ENCODE measurements around the gene GIPC3.

The GIPC3 gene

GRCh38 chr19:3638208-3639193, 53.2 kb downstream of the GIPC3 start:
- H3K4me3 Mint-ChIP-seq = no peak overlapping the region
- H3K27ac Mint-ChIP-seq = no peak overlapping the region
- no peaks in the 10 kb centered on the region for H3K9me3 Mint-ChIP-seq
- no peak for TF ChIP-seq CTCF (IDR thresholded peaks at IDR 0.05; ENCODE audit: unreplicated experiment in 3 of 3)
- no peaks in the 10 kb centered on the region for H3K27me3 Mint-ChIP-seq (ENCODE audit: low read depth)
- H3K36me3 Mint-ChIP-seq (ENCODE audit: low read depth) = peaks cover 8% of the 10 kb centered on the region
- no peaks in the 10 kb centered on the region for H3K4me1 Mint-ChIP-seq

GRCh38 chr19:3639479-3639878, 54.2 kb downstream of the GIPC3 start:
- H3K27me3 Mint-ChIP-seq (ENCODE audit: low read depth) = no peaks in the 10 kb centered on the region
- peaks cover 8% of the 10 kb centered on the region for H3K36me3 Mint-ChIP-seq (ENCODE audit: low read depth)
- TF ChIP-seq CTCF (IDR thresholded peaks at IDR 0.05; ENCODE audit: unreplicated experiment in 3 of 3) = no peak
- no peak overlapping the region for H3K4me3 Mint-ChIP-seq
- H3K9me3 Mint-ChIP-seq = no peaks in the 10 kb centered on the region
- H3K27ac Mint-ChIP-seq = no peak overlapping the region
- H3K4me1 Mint-ChIP-seq = no peaks in the 10 kb centered on the region

- peaks cover 11% of the 10 kb centered on the region for H3K36me3 Mint-ChIP-seq (ENCODE audit: low read depth)
- no peaks in the 10 kb centered on the region for H3K4me1 Mint-ChIP-seq
- H3K27ac Mint-ChIP-seq = no peak overlapping the region
- H3K4me3 Mint-ChIP-seq = no peak overlapping the region
- no peak for TF ChIP-seq CTCF (IDR thresholded peaks at IDR 0.05; ENCODE audit: unreplicated experiment in 3 of 3)
- no peaks in the 10 kb centered on the region for H3K27me3 Mint-ChIP-seq (ENCODE audit: low read depth)
- H3K9me3 Mint-ChIP-seq = no peaks in the 10 kb centered on the region
Observed at GRCh38 chr19:3641515-3642269, 56.4 kb downstream of the GIPC3 start.

- peaks cover 12% of the 10 kb centered on the region for H3K36me3 Mint-ChIP-seq (ENCODE audit: low read depth)
- H3K9me3 Mint-ChIP-seq = no peaks in the 10 kb centered on the region
- TF ChIP-seq CTCF (IDR thresholded peaks at IDR 0.05; ENCODE audit: unreplicated experiment in 3 of 3) = no peak
- H3K4me3 Mint-ChIP-seq = no peak overlapping the region
- H3K27me3 Mint-ChIP-seq (ENCODE audit: low read depth) = no peaks in the 10 kb centered on the region
- no peak overlapping the region for H3K27ac Mint-ChIP-seq
- no peaks in the 10 kb centered on the region for H3K4me1 Mint-ChIP-seq
Observed at GRCh38 chr19:3642296-3642695, 57.0 kb downstream of the GIPC3 start.

All from nephron (organoid).